Neural progenitor cell (in vitro differentiated cells): ENCODE data around the gene PTPN14. TPM values are rescaled to one million over a fixed set of nuclear protein-coding genes. Genes with fewer than 3 reads are reported as not detected.
"Not testable (repeated sequence)": the region's sequence is repeated elsewhere in the genome, so short reads cannot be mapped to it uniquely, and the experiment has no call there.

Source experiments
- DNase-seq: peaks from one replicate; pipeline ENCODE4 v3.0.0-alpha.2; 2016; ENCODE audit warnings: low spot score
- H2AFZ ChIP-seq: fragments of 200-600 bp; sonication (generic); replicated peaks from 2 replicates; pipeline ENCODE4 v1.6.1; 2016; ENCODE audit warnings: antibody characterized with exemption
- H3F3A ChIP-seq: fragments of 200-600 bp; sonication (generic); 2 replicates; pipeline ENCODE4 v1.6.1; 2016; ENCODE audit warnings: antibody characterized with exemption, low read depth
- H3K27ac ChIP-seq: fragments of 200-600 bp; sonication (generic); 2 replicates; pipeline ENCODE4 v1.5.1; 2016; ENCODE audit warnings: mild to moderate bottlenecking
- H3K27me3 ChIP-seq: fragments of 200-600 bp; sonication (generic); 2 replicates; pipeline ENCODE4 v1.6.1; 2016; ENCODE audit warnings: mild to moderate bottlenecking, moderate library complexity
- H3K36me3 ChIP-seq: fragments of 200-600 bp; sonication (generic); 2 replicates; pipeline ENCODE4 v1.5.1; 2016
- H3K4me1 ChIP-seq: fragments of 200-600 bp; sonication (generic); 2 replicates; pipeline ENCODE4 v1.6.1; 2016; ENCODE audit warnings: mixed run types
- H3K4me2 ChIP-seq: fragments of 200-600 bp; sonication (generic); 2 replicates; pipeline ENCODE4 v1.6.1; 2016
- H3K4me3 ChIP-seq: fragments of 200-600 bp; sonication (generic); 2 replicates; pipeline ENCODE4 v1.5.1; 2016
- H3K79me2 ChIP-seq: fragments of 200-600 bp; sonication (generic); 2 replicates; pipeline ENCODE4 v1.6.1; 2016; ENCODE audit warnings: low read depth
- H3K9ac ChIP-seq: fragments of 200-600 bp; sonication (generic); 2 replicates; pipeline ENCODE4 v1.6.1; 2016
- H3K9me3 ChIP-seq: fragments of 200-600 bp; sonication (generic); 2 replicates; pipeline ENCODE4 v1.5.1; 2016; ENCODE audit warnings: low read depth
- H4K20me1 ChIP-seq: fragments of 200-600 bp; sonication (generic); 2 replicates; pipeline ENCODE4 v1.6.1; 2016; ENCODE audit warnings: low read depth
- H3K27ac Mint-ChIP-seq: 3 replicates; pipeline ENCODE4 v1.8.0; 2021; ENCODE audit warnings: mixed read lengths
- H3K27me3 Mint-ChIP-seq: 2 replicates; pipeline ENCODE4 v1.8.0; 2022; ENCODE audit warnings: low read depth, mild to moderate bottlenecking, inconsistent platforms, moderate library complexity, mixed read lengths; ENCODE audit not compliant: insufficient read depth
- H3K36me3 Mint-ChIP-seq: 3 replicates; pipeline ENCODE4 v1.8.0; 2021; ENCODE audit warnings: mixed read lengths
- H3K4me1 Mint-ChIP-seq: 3 replicates; pipeline ENCODE4 v1.8.0; 2021; ENCODE audit warnings: mixed read lengths
- H3K4me3 Mint-ChIP-seq: 3 replicates; pipeline ENCODE4 v1.8.0; 2021; ENCODE audit warnings: mild to moderate bottlenecking, moderate library complexity, mixed read lengths
- H3K9me3 Mint-ChIP-seq: 3 replicates; pipeline ENCODE4 v1.8.0; 2020; ENCODE audit warnings: mixed read lengths
- EZH2 ChIP-seq: fragments of 200-600 bp; sonication (generic); IDR thresholded peaks from 2 replicates; pipeline ENCODE4 v1.6.1; 2017; ENCODE audit warnings: antibody characterized with exemption, mild to moderate bottlenecking, moderate library complexity
- EZH2phosphoT487 ChIP-seq: fragments of 200-600 bp; sonication (generic); IDR thresholded peaks from 2 replicates; pipeline ENCODE4 v1.6.1; 2017; ENCODE audit warnings: antibody characterized with exemption
- total RNA-seq: library from RNA; depleted of rRNA; stranded (reverse); fragments of >200 nt; gene quantifications from 2 replicates; pipeline ENCODE4 v1.2.3, GENCODE V29; 2015; ENCODE audit warnings: low replicate concordance
- TF ChIP-seq, protein P1 (sequence below): fragments of 200-600 bp; sonication (generic); IDR thresholded peaks from 2 replicates; pipeline ENCODE4 v1.5.1; 2017; ENCODE audit warnings: antibody characterized with exemption, mild to moderate bottlenecking

PTPN14 gene
- total RNA-seq, 1 donor from 2014 or later, result 28.3 TPM

DNA sequence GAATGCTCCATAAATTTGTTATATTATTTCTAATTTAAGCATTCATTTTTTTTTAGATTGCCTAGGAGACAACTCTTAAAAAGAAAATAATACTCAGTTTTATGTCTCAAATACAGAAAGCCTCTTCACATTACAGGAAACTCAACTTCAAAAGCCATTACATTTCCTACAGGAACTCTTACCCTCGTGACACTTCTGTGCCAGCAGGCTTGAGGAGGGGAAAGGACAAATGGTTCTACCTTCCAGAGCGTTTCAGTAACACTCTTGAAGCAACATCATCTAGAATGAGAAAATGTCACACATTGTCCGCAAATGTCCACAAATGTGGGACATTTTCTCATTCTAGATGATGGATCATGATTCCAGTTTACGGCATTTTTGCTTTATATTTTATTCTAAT lies 51.7 kb downstream of the PTPN14 start:
- H3K27ac ChIP-seq, result no peak overlapping the region
- H3K9ac ChIP-seq, result no peak overlapping the region
- peaks cover 2% of the 10 kb centered on the region for H3K9me3 Mint-ChIP-seq
- H3K27me3 Mint-ChIP-seq, result peaks cover 3% of the 10 kb centered on the region
- H3K27ac Mint-ChIP-seq, result no peak overlapping the region
- no peak overlapping the region for H2AFZ ChIP-seq
- no peak overlapping the region for H3K4me2 ChIP-seq
- H3K36me3 ChIP-seq, result no peaks in the 10 kb centered on the region
- H3K79me2 ChIP-seq, result peaks cover 96% of the 10 kb centered on the region
- DNase-seq, result no peak
- peaks cover under 1% of the 10 kb centered on the region for H3K36me3 Mint-ChIP-seq
- peaks cover 9% of the 10 kb centered on the region for H3K4me1 Mint-ChIP-seq
- peaks cover 16% of the 10 kb centered on the region for H3K4me1 ChIP-seq
- no peak overlapping the region for H3K4me3 Mint-ChIP-seq
- TF ChIP-seq EZH2phosphoT487 (no peak), EZH2 (no peak)
- TF ChIP-seq, protein P1, sequence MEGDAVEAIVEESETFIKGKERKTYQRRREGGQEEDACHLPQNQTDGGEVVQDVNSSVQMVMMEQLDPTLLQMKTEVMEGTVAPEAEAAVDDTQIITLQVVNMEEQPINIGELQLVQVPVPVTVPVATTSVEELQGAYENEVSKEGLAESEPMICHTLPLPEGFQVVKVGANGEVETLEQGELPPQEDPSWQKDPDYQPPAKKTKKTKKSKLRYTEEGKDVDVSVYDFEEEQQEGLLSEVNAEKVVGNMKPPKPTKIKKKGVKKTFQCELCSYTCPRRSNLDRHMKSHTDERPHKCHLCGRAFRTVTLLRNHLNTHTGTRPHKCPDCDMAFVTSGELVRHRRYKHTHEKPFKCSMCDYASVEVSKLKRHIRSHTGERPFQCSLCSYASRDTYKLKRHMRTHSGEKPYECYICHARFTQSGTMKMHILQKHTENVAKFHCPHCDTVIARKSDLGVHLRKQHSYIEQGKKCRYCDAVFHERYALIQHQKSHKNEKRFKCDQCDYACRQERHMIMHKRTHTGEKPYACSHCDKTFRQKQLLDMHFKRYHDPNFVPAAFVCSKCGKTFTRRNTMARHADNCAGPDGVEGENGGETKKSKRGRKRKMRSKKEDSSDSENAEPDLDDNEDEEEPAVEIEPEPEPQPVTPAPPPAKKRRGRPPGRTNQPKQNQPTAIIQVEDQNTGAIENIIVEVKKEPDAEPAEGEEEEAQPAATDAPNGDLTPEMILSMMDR, result no peak
- H3F3A ChIP-seq, result peaks cover 8% of the 10 kb centered on the region
- H3K4me3 ChIP-seq, result no peak overlapping the region
- H4K20me1 ChIP-seq, result peaks cover 3% of the 10 kb centered on the region
- no peaks in the 10 kb centered on the region for H3K27me3 ChIP-seq
- no peaks in the 10 kb centered on the region for H3K9me3 ChIP-seq

DNA sequence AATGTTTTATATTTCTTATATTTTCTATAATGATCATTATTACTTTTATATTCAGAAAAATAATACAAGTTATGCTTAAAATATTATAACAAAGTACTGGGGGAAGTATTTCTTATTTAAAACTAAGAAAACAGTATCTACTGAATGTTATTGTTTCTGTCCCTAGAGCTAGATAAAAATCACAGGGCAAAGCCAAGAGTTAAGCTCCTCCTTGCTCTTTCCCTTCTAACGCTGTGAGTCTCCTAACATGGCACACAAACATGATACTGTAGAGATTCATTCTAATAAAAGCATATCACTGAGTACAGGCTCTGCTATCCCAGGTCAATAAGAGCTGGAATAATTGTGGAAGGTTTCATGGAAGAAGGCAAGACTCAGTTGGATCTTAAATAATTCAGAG lies 53.4 kb downstream of the PTPN14 start:
- H3K27me3 ChIP-seq, result no peaks in the 10 kb centered on the region
- H3K27ac ChIP-seq, result no peak overlapping the region
- peaks cover 20% of the 10 kb centered on the region for H3K4me1 ChIP-seq
- H3K9me3 Mint-ChIP-seq, result peaks cover 2% of the 10 kb centered on the region
- H3F3A ChIP-seq, result peaks cover 8% of the 10 kb centered on the region
- no peaks in the 10 kb centered on the region for H3K9me3 ChIP-seq
- H3K79me2 ChIP-seq, result peaks cover 94% of the 10 kb centered on the region
- H3K27ac Mint-ChIP-seq, result no peak overlapping the region
- no peak overlapping the region for H3K4me3 Mint-ChIP-seq
- no peaks in the 10 kb centered on the region for H3K36me3 ChIP-seq
- peaks cover 9% of the 10 kb centered on the region for H3K4me1 Mint-ChIP-seq
- no peaks in the 10 kb centered on the region for H4K20me1 ChIP-seq
- no peak overlapping the region for H3K9ac ChIP-seq
- TF ChIP-seq EZH2phosphoT487 (no peak), EZH2 (no peak)
- TF ChIP-seq, protein P1, result no peak
- no peaks in the 10 kb centered on the region for H3K36me3 Mint-ChIP-seq
- H3K27me3 Mint-ChIP-seq, result peaks cover 3% of the 10 kb centered on the region
- H3K4me3 ChIP-seq, result no peak overlapping the region
- no peak for DNase-seq
- H3K4me2 ChIP-seq, result no peak overlapping the region
- H2AFZ ChIP-seq, result no peak overlapping the region

DNA sequence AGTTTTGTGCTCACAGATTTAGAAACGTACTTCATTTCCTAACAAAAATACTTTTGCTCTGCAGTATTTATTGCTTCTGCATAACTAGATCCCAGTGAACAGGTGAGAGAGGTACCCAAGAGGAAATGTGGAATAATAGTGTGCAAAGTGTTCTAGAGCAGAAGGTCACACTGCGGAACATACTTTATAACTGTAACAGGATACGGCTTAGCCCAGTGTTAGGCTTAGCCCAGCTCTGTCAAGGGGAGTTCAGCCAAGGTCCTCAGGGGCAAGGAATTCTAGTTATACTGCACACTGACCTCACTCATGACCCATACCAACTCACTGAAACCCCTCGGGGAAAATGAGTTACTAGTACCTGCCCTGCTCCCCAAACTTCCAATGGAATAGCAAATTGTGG lies 55.3 kb downstream of the PTPN14 start:
- Histone ChIP-seq H3K27me3 (no peaks in the 10 kb centered on the region), H3K9ac (no peak overlapping the region), H3F3A (peaks cover 13% of the 10 kb centered on the region), H3K4me1 (peaks cover 20% of the 10 kb centered on the region), H2AFZ (no peak overlapping the region), H3K9me3 (no peaks in the 10 kb centered on the region), H3K27ac (no peak overlapping the region), H3K4me3 (no peak overlapping the region), H3K4me2 (no peak overlapping the region), H3K79me2 (peaks cover 86% of the 10 kb centered on the region), H3K36me3 (no peaks in the 10 kb centered on the region), H4K20me1 (no peaks in the 10 kb centered on the region)
- Mint-ChIP-seq H3K27me3 (peaks cover 3% of the 10 kb centered on the region), H3K27ac (no peak overlapping the region), H3K9me3 (peaks cover 2% of the 10 kb centered on the region), H3K4me3 (no peak overlapping the region), H3K4me1 (peaks cover 9% of the 10 kb centered on the region), H3K36me3 (no peaks in the 10 kb centered on the region)
- DNase-seq, result no peak
- no peak for TF ChIP-seq EZH2phosphoT487
- no peak for TF ChIP-seq EZH2
- TF ChIP-seq, protein P1, result no peak

DNA sequence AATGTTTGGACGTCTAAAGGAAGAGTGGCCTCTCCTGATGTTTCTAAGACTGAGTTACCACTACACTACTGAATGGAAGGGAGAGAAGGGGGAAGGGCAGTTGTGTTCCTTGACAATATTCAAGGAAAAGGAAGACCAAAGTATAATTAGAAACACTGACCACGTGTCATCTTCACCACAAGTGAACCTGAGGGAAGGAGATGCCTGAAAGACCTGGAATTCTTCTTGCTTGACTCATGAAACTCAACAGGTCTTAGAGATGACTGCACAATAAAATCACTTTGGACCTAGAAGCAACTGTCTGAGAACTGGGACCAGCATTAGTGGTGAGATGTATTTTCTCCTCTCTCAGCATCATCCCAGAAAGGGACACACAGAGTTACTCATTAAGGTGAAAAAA lies 56.7 kb downstream of the PTPN14 start:
- Histone ChIP-seq H3K36me3 (no peaks in the 10 kb centered on the region), H2AFZ (no peak overlapping the region), H3F3A (peaks cover 5% of the 10 kb centered on the region), H3K9ac (no peak overlapping the region), H3K9me3 (no peaks in the 10 kb centered on the region), H3K27ac (no peak overlapping the region), H3K4me1 (peaks cover 9% of the 10 kb centered on the region), H3K4me2 (no peak overlapping the region), H3K27me3 (no peaks in the 10 kb centered on the region), H3K79me2 (peaks cover 79% of the 10 kb centered on the region), H4K20me1 (no peaks in the 10 kb centered on the region), H3K4me3 (no peak overlapping the region)
- Mint-ChIP-seq H3K27ac (no peak overlapping the region), H3K27me3 (peaks cover 3% of the 10 kb centered on the region), H3K9me3 (peaks cover 2% of the 10 kb centered on the region), H3K36me3 (no peaks in the 10 kb centered on the region), H3K4me3 (no peak overlapping the region), H3K4me1 (no peaks in the 10 kb centered on the region)
- no peak for DNase-seq
- TF ChIP-seq EZH2phosphoT487 (no peak), EZH2 (no peak)
- TF ChIP-seq, protein P1, result no peak

DNA sequence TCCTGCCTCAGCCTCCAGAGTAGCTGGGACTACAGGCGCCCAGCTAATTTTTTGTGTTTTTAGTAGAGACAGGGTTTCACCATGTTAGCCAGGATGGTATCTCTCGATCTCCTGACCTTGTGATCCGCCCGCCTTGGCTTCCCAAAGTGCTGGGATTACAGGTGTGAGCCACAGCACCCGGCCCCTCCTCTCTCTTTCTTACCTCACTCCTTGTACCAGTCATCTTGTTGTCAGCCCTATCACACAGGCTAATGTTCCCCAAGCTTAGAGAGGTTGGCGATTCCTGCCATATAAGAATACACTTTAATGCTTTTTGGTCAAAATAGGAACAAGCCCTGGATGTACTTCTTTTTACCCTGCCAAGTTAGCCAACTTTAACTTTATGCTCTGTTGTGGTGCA lies 57.2 kb downstream of the PTPN14 start:
- H3K4me3 ChIP-seq, H3K27ac ChIP-seq, H3F3A ChIP-seq, H3K4me3 Mint-ChIP-seq, H3K4me1 Mint-ChIP-seq, H2AFZ ChIP-seq, H3K9me3 ChIP-seq, H3K9me3 Mint-ChIP-seq, H3K9ac ChIP-seq, DNase-seq, H3K36me3 Mint-ChIP-seq, H3K36me3 ChIP-seq, H3K4me1 ChIP-seq, H3K27me3 ChIP-seq, H4K20me1 ChIP-seq, H3K27me3 Mint-ChIP-seq, H3K27ac Mint-ChIP-seq, H3K4me2 ChIP-seq: not testable (repeated sequence)
- peaks cover 79% of the 10 kb centered on the region for H3K79me2 ChIP-seq
